Lower lobe of right lung (tissue), 2 donors: Measurements from ENCODE around the gene KCNC2. TPM values are rescaled to one million over a fixed set of nuclear protein-coding genes. Genes with fewer than 3 reads are reported as not detected.
"Not testable (repeated sequence)": the region's sequence is repeated elsewhere in the genome, so short reads cannot be mapped to it uniquely, and the experiment has no call there.

ENCODE experiments used
- ATAC-seq, 2 donors: fragments of 200-7000 bp; cut with Tn5 transposase; one replicate each; pipeline ENCODE4 v1.9.1; 2020 to 2022; ENCODE audit warnings: mild to moderate bottlenecking in 2 of 2, moderate library complexity in 2 of 2
- DNase-seq: peaks from one replicate; pipeline ENCODE4 v3.0.0-alpha.2; 2020
- H3K27ac ChIP-seq: fragments of 200-600 bp; one replicate; pipeline ENCODE4 v1.8.0; 2022
- H3K27me3 ChIP-seq: fragments of 200-600 bp; one replicate; pipeline ENCODE4 v1.8.0; 2022; ENCODE audit warnings: low read depth
- H3K36me3 ChIP-seq: fragments of 200-600 bp; one replicate; pipeline ENCODE4 v1.8.0; 2022; ENCODE audit warnings: mild to moderate bottlenecking
- H3K4me1 ChIP-seq: fragments of 200-600 bp; one replicate; pipeline ENCODE4 v1.8.0; 2022
- H3K4me3 ChIP-seq: fragments of 200-600 bp; one replicate; pipeline ENCODE4 v1.8.0; 2022; ENCODE audit warnings: mild to moderate bottlenecking
- H3K9me3 ChIP-seq: fragments of 200-600 bp; one replicate; pipeline ENCODE4 v1.8.0; 2022
- CTCF ChIP-seq: fragments of 200-600 bp; IDR thresholded peaks from one replicate; pipeline ENCODE4 v1.8.0; 2022; ENCODE audit warnings: antibody characterized with exemption, mild to moderate bottlenecking
- intact Hi-C: fragments of 100-400 bp; cut with DNase I; formaldehyde crosslinking; loops from one replicate; pipeline ENCODE4 v1.11.0; 2022
- total RNA-seq: library from RNA; stranded (reverse); fragmentation: NEBNext Ultra II Directional; extraction: Animal tissue kit (Norgen Biotek cat#: 25700); gene quantifications from one replicate; pipeline ENCODE4 v1.2.1, GENCODE V29; 2021
- donor health status: DM: no; HTN: yes; CAD: no; lungs with severe emphysema.

KCNC2 gene
- total RNA-seq, 1 donor from 2014 or later, result not detected

- no peak overlapping the region for H3K27ac ChIP-seq
- H3K4me3 ChIP-seq, result no peak overlapping the region
- H3K36me3 ChIP-seq, result no peaks in the 10 kb centered on the region
- intact Hi-C loops, result no loop called here
- ATAC-seq, result no peak
- H3K27me3 ChIP-seq, result no peaks in the 10 kb centered on the region
- H3K4me1 ChIP-seq, result no peaks in the 10 kb centered on the region
- no peak for TF ChIP-seq CTCF
- DNase-seq, result no peak
- H3K9me3 ChIP-seq, result no peaks in the 10 kb centered on the region
Observed at GRCh38 chr12:75196865-75197264, 12.8 kb downstream of the KCNC2 start.

GRCh38 chr12:75196408-75196807 lies 13.2 kb downstream of the KCNC2 start:
- DNase-seq (no peak), ATAC-seq (no peak)
- Histone ChIP-seq H3K27me3 (no peaks in the 10 kb centered on the region), H3K4me1 (no peaks in the 10 kb centered on the region), H3K36me3 (no peaks in the 10 kb centered on the region), H3K4me3 (no peak overlapping the region), H3K27ac (no peak overlapping the region), H3K9me3 (no peaks in the 10 kb centered on the region)
- intact Hi-C loops, result no loop called here
- no peak for TF ChIP-seq CTCF

- DNase-seq (no peak), ATAC-seq (no peak)
- H3K4me1 ChIP-seq, result no peaks in the 10 kb centered on the region
- no peaks in the 10 kb centered on the region for H3K36me3 ChIP-seq
- H3K27ac ChIP-seq, result no peak overlapping the region
- intact Hi-C loops, result no loop called here
- no peaks in the 10 kb centered on the region for H3K9me3 ChIP-seq
- H3K27me3 ChIP-seq, result no peaks in the 10 kb centered on the region
- H3K4me3 ChIP-seq, result no peak overlapping the region
- TF ChIP-seq CTCF, result no peak
Observed at GRCh38 chr12:75194250-75194649, 15.4 kb downstream of the KCNC2 start.

- Histone ChIP-seq H3K27ac (no peak overlapping the region), H3K27me3 (no peaks in the 10 kb centered on the region), H3K4me3 (no peak overlapping the region), H3K4me1 (no peaks in the 10 kb centered on the region), H3K9me3 (no peaks in the 10 kb centered on the region), H3K36me3 (no peaks in the 10 kb centered on the region)
- intact Hi-C loops, result no loop called here
- no peak for DNase-seq
- no peak for TF ChIP-seq CTCF
- ATAC-seq, result no peak
Observed at GRCh38 chr12:75192196-75192595, 17.4 kb downstream of the KCNC2 start.

- no peaks in the 10 kb centered on the region for H3K4me1 ChIP-seq
- intact Hi-C loops, result no loop called here
- H3K4me3 ChIP-seq, result no peak overlapping the region
- TF ChIP-seq CTCF, result no peak
- no peak overlapping the region for H3K27ac ChIP-seq
- DNase-seq (no peak), ATAC-seq (no peak)
- no peaks in the 10 kb centered on the region for H3K27me3 ChIP-seq
- no peaks in the 10 kb centered on the region for H3K36me3 ChIP-seq
- H3K9me3 ChIP-seq, result no peaks in the 10 kb centered on the region
Observed at GRCh38 chr12:75190846-75191245, 18.8 kb downstream of the KCNC2 start.

- H3K36me3 ChIP-seq, H3K27ac ChIP-seq, H3K4me3 ChIP-seq, H3K27me3 ChIP-seq, DNase-seq, H3K4me1 ChIP-seq, intact Hi-C loops, H3K9me3 ChIP-seq, ATAC-seq: not testable (repeated sequence)
Observed at GRCh38 chr12:75185881-75186280, 23.8 kb downstream of the KCNC2 start.
